ENCODE measurements around the gene TUBA1C.

The TUBA1C gene

GRCh38 chr12:49264873-49265792 lies at the start of gene TUBA1C:
Gene TUBA1C (plus strand): TSS chr12:49265082. CDS start chr12:49265182, 100 bp downstream.
- no peaks in the 10 kb centered on the region for H3K9me3 ChIP-seq
- no peaks in the 10 kb centered on the region for H3K27me3 ChIP-seq
- peak; percentile 91 to 97 for DNase-seq
- TF ChIP-seq CTCF (IDR thresholded peaks at IDR 0.05): peak in 1 of 2 experiments; percentile 4
- intact Hi-C loops (cut with DNase I; ENCODE audit: low total_unique reads): no loop called here
- H3K27ac ChIP-seq: peak within 1 kb of the TSS; percentile 93 to 98
- peak within 1 kb of the TSS; percentile 90 to 95 for H3K4me3 ChIP-seq
- H3K36me3 ChIP-seq: peaks cover 9 to 15% (median 12%) of the 10 kb centered on the region in 3 donors
- H3K4me1 ChIP-seq: peaks cover 0 to 57% (median 39%) of the 10 kb centered on the region in 4 donors

GRCh38 chr12:49219417-49220026 lies 45.4 kb upstream of the TUBA1C start:
- DNase-seq: peak in 1 of 2 donors; percentile 5
- Histone ChIP-seq H3K27me3 (no peaks in the 10 kb centered on the region), H3K27ac (no peak overlapping the region), H3K9me3 (no peaks in the 10 kb centered on the region), H3K36me3 (no peaks in the 10 kb centered on the region), H3K4me1 (peaks cover 0 to 24% (median 10%) of the 10 kb centered on the region in 4 donors), H3K4me3 (no peak overlapping the region)
- TF ChIP-seq CTCF (IDR thresholded peaks at IDR 0.05): no peak
- intact Hi-C loops (cut with DNase I; ENCODE audit: low total_unique reads): no loop called here

- Histone ChIP-seq H3K4me3 (no peak overlapping the region), H3K27ac (no peak overlapping the region), H3K4me1 (peaks cover 0 to 13% (median 1%) of the 10 kb centered on the region in 4 donors), H3K9me3 (no peaks in the 10 kb centered on the region), H3K36me3 (no peaks in the 10 kb centered on the region), H3K27me3 (no peaks in the 10 kb centered on the region)
- TF ChIP-seq CTCF (IDR thresholded peaks at IDR 0.05): no peak
- peak in 1 of 2 donors; percentile 17 for DNase-seq
- intact Hi-C loops (cut with DNase I; ENCODE audit: low total_unique reads): no loop called here
Observed at GRCh38 chr12:49220972-49221371, 43.9 kb upstream of the TUBA1C start.

- no peaks in the 10 kb centered on the region for H3K36me3 ChIP-seq
- no peaks in the 10 kb centered on the region for H3K27me3 ChIP-seq
- H3K4me3 ChIP-seq: no peak overlapping the region
- DNase-seq: no peak
- no peaks in the 10 kb centered on the region for H3K9me3 ChIP-seq
- TF ChIP-seq CTCF (IDR thresholded peaks at IDR 0.05): no peak
- intact Hi-C loops (cut with DNase I; ENCODE audit: low total_unique reads): no loop called here
- peaks cover 0 to 13% (median 1%) of the 10 kb centered on the region in 4 donors for H3K4me1 ChIP-seq
- H3K27ac ChIP-seq: peak overlapping the region; percentile 64 to 71
Observed at GRCh38 chr12:49223122-49223521, 41.8 kb upstream of the TUBA1C start.

- peak in 1 of 2 donors; percentile 1 for DNase-seq
- Histone ChIP-seq H3K36me3 (no peaks in the 10 kb centered on the region), H3K4me1 (peaks cover 0 to 13% (median 1%) of the 10 kb centered on the region in 4 donors), H3K27ac (no peak overlapping the region), H3K27me3 (no peaks in the 10 kb centered on the region), H3K9me3 (no peaks in the 10 kb centered on the region), H3K4me3 (no peak overlapping the region)
- intact Hi-C loops (cut with DNase I; ENCODE audit: low total_unique reads): no loop called here
- TF ChIP-seq CTCF (IDR thresholded peaks at IDR 0.05): no peak
Observed at GRCh38 chr12:49223590-49224369, 41.1 kb upstream of the TUBA1C start.

Data from tibial artery (tissue), 4 donors.